Tibial artery (tissue), 4 donors: Measurements from ENCODE around the gene FYTTD1.
A peak's percentile ranks its signal among the peaks of the same experiment; 100 is the strongest.

Source experiments
- DNase-seq, 2 donors: peaks; one replicate each; pipeline ENCODE4 v3.0.0-alpha.2; 2019
- H3K27ac ChIP-seq, 2 donors: fragments of 200-600 bp; sonication (generic) in 1 of 2; 1 replicate in 1 of 2; 2 replicates in 1 of 2; pipeline ENCODE4 v1.5.1; 2018 to 2019; ENCODE audit warnings: mild to moderate bottlenecking in 1 of 2
- H3K27me3 ChIP-seq, 2 donors: fragments of 200-600 bp; sonication (generic) in 1 of 2; one replicate each; pipeline versions ENCODE4 v1.5.1 to v1.6.0; 2016 to 2019
- H3K36me3 ChIP-seq, 3 donors: fragments of 200-600 bp; sonication (generic) in 2 of 3; one replicate each; pipeline ENCODE4 v1.5.1; 2016 to 2019; ENCODE audit warnings: mild to moderate bottlenecking in 2 of 3
- H3K4me1 ChIP-seq, 4 donors: fragments of 200-600 bp; sonication (generic) in 2 of 4; 1 replicate in 3 of 4; 2 replicates in 1 of 4; pipeline ENCODE4 v1.5.1; 2016 to 2019
- H3K4me3 ChIP-seq, 2 donors: fragments of 200-600 bp; sonication (generic) in 1 of 2; 1 replicate in 1 of 2; 2 replicates in 1 of 2; pipeline ENCODE4 v1.5.1; 2018 to 2019; ENCODE audit warnings: mild to moderate bottlenecking in 2 of 2
- H3K9me3 ChIP-seq, 3 donors: fragments of 200-600 bp; sonication (generic) in 1 of 3; one replicate each; pipeline ENCODE4 v1.5.1; 2016 to 2019
- CTCF ChIP-seq, 2 experiments: fragments of 200-600 bp in 1 of 2; fragments of 450-650 bp in 1 of 2; IDR thresholded peaks; one replicate each; pipeline ENCODE4 v1.5.1; 2017 to 2019; ENCODE audit warnings: antibody characterized with exemption in 2 of 2, mild to moderate bottlenecking in 1 of 2, moderate library complexity in 1 of 2
- intact Hi-C: fragments of 100-400 bp; cut with DNase I; formaldehyde crosslinking; loops from one replicate; pipeline ENCODE4 v1.15.0; 2023; ENCODE audit warnings: low total_unique reads

FYTTD1 gene

GRCh38 chr3:197801891-197802778 is 52.5 kb downstream of the FYTTD1 start:
- Histone ChIP-seq H3K9me3 (no peaks in the 10 kb centered on the region), H3K4me1 (peaks cover 0 to 56% (median 23%) of the 10 kb centered on the region in 4 donors), H3K36me3 (no peaks in the 10 kb centered on the region), H3K27ac (no peak overlapping the region), H3K27me3 (no peaks in the 10 kb centered on the region), H3K4me3 (no peak overlapping the region)
- intact Hi-C loops, result loop anchor here (10.0 kb wide), 1 partner anchor 47 kb away; no protein-coding TSS in a partner anchor
- no peak for DNase-seq
- peak in 1 of 2 experiments; percentile 8 for TF ChIP-seq CTCF (IDR thresholded peaks at IDR 0.05)

- H3K4me1 ChIP-seq, result peaks cover 0 to 52% (median 22%) of the 10 kb centered on the region in 4 donors
- H3K4me3 ChIP-seq, result no peak overlapping the region
- no peak overlapping the region for H3K27ac ChIP-seq
- intact Hi-C loops, result loop anchor here (10.0 kb wide), 1 partner anchor 48 kb away; no protein-coding TSS in a partner anchor
- H3K36me3 ChIP-seq, result no peaks in the 10 kb centered on the region
- no peaks in the 10 kb centered on the region for H3K9me3 ChIP-seq
- DNase-seq, result no peak
- no peaks in the 10 kb centered on the region for H3K27me3 ChIP-seq
- TF ChIP-seq CTCF (IDR thresholded peaks at IDR 0.05), result no peak
Measured at GRCh38 chr3:197802779-197803459, 53.2 kb downstream of the FYTTD1 start.

GRCh38 chr3:197804511-197804910 is 54.8 kb downstream of the FYTTD1 start:
- TF ChIP-seq CTCF (IDR thresholded peaks at IDR 0.05), result no peak
- no peak overlapping the region for H3K27ac ChIP-seq

GRCh38 chr3:197807969-197808587 is 58.4 kb downstream of the FYTTD1 start:
- Histone ChIP-seq H3K27me3 (no peaks in the 10 kb centered on the region), H3K4me3 (no peak overlapping the region), H3K9me3 (no peaks in the 10 kb centered on the region), H3K27ac (peak overlapping the region; percentile 56 to 63), H3K4me1 (peaks cover 0 to 56% (median 31%) of the 10 kb centered on the region in 4 donors), H3K36me3 (no peaks in the 10 kb centered on the region)
- TF ChIP-seq CTCF (IDR thresholded peaks at IDR 0.05), result no peak
- no peak for DNase-seq
- intact Hi-C loops, result loop anchor here (10.0 kb wide), 1 partner anchor 53 kb away; no protein-coding TSS in a partner anchor

More at GRCh38 chr3:197804511-197804910, 54.8 kb downstream of the FYTTD1 start:
- Histone ChIP-seq H3K36me3 (no peaks in the 10 kb centered on the region), H3K4me1 (peaks cover 0 to 52% (median 20%) of the 10 kb centered on the region in 4 donors), H3K9me3 (no peaks in the 10 kb centered on the region), H3K27me3 (no peaks in the 10 kb centered on the region), H3K4me3 (no peak overlapping the region)
- intact Hi-C loops, result loop anchor here (10.0 kb wide), 1 partner anchor 50 kb away; no protein-coding TSS in a partner anchor
- no peak for DNase-seq

GRCh38 chr3:197809356-197810020 is 59.8 kb downstream of the FYTTD1 start:
- Histone ChIP-seq H3K9me3 (no peaks in the 10 kb centered on the region), H3K27ac (peak overlapping the region; percentile 56 to 63), H3K36me3 (no peaks in the 10 kb centered on the region), H3K4me3 (no peak overlapping the region), H3K27me3 (no peaks in the 10 kb centered on the region), H3K4me1 (peaks cover 0 to 52% (median 31%) of the 10 kb centered on the region in 4 donors)
- DNase-seq, result no peak
- intact Hi-C loops, result loop anchor here (10.0 kb wide), 1 partner anchor 55 kb away; no protein-coding TSS in a partner anchor
- TF ChIP-seq CTCF (IDR thresholded peaks at IDR 0.05), result no peak
